Esophagus squamous epithelium (tissue), 4 donors: ENCODE measurements around the gene COX4I1.

Experiments used
- CTCF ChIP-seq, 6 experiments: fragments of 450-650 bp in 4 of 6; fragments of 200-600 bp in 2 of 6; sonication (generic) in 2 of 6; IDR thresholded peaks; one replicate each; pipeline ENCODE4 v1.5.1; 2016 to 2019; ENCODE audit warnings: antibody characterized with exemption in 6 of 6, mild to moderate bottlenecking in 4 of 6, moderate library complexity in 4 of 6
- POLR2A ChIP-seq, 4 donors: fragments of 450-650 bp; IDR thresholded peaks; one replicate each; pipeline ENCODE4 v1.6.1; 2017; ENCODE audit warnings: antibody characterized with exemption in 4 of 4, mild to moderate bottlenecking in 4 of 4, moderate library complexity in 3 of 4

DNA sequence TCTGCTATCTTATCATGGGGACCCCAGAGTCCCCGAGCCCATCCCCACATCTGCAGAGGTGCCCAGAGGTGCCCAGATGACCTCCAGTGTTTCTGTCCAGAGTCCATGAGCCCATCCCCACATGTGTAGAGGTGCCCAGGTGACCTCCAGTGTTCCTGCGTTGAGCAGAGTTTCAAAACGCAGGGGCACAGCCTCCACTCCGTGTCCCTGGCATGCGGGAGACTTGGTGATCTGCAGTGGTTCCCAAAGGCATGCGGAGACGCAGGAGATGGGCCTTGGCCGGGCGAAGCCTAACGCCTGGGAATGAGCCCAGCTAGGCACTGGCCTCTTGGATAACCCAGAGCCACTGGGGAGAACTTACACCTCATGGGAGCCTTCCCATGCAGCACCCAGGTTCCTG, 41.3 kb downstream of the COX4I1 start:
- TF ChIP-seq CTCF (IDR thresholded peaks at IDR 0.05) (no peak), POLR2A (IDR thresholded peaks at IDR 0.05) (no peak)
